T-helper 22 cell (primary cell): ENCODE results near the gene DOCK2.
"Not testable (repeated sequence)": the region's sequence is repeated elsewhere in the genome, so short reads cannot be mapped to it uniquely, and the experiment has no call there.

Experiments used
- DNase-seq: peaks from one replicate; pipeline ENCODE4 v3.0.0-alpha.2; 2020; ENCODE audit warnings: low read depth

The DOCK2 gene

GRCh38 chr5:170056561-170057267 is 419.6 kb downstream of the DOCK2 start:
- DNase-seq, result no peak

- no peak for DNase-seq
Observed at GRCh38 chr5:170057311-170057710, 420.2 kb downstream of the DOCK2 start.

GRCh38 chr5:170059221-170059620 is 422.1 kb downstream of the DOCK2 start:
- DNase-seq, result no peak

- no peak for DNase-seq
Observed at GRCh38 chr5:170067152-170067551, 430.1 kb downstream of the DOCK2 start.

GRCh38 chr5:170067574-170068170 is 430.6 kb downstream of the DOCK2 start:
- no peak for DNase-seq

- DNase-seq, result no peak
Observed at GRCh38 chr5:170069512-170069911, 432.4 kb downstream of the DOCK2 start.

GRCh38 chr5:170070556-170071412 is 433.7 kb downstream of the DOCK2 start:
- DNase-seq, result no peak

- DNase-seq, result no peak
Observed at GRCh38 chr5:170071748-170072147, 434.7 kb downstream of the DOCK2 start.

- no peak for DNase-seq
Observed at GRCh38 chr5:170075696-170076095, 438.6 kb downstream of the DOCK2 start.

GRCh38 chr5:170076211-170076610 is 439.1 kb downstream of the DOCK2 start:
- DNase-seq, result no peak

- no peak for DNase-seq
Observed at GRCh38 chr5:170076739-170077138, 439.7 kb downstream of the DOCK2 start.

- no peak for DNase-seq
Observed at GRCh38 chr5:170077526-170077925, 440.5 kb downstream of the DOCK2 start.

- no peak for DNase-seq
Observed at GRCh38 chr5:170078458-170078857, 441.4 kb downstream of the DOCK2 start.

- no peak for DNase-seq
Observed at GRCh38 chr5:170078931-170079330, 441.9 kb downstream of the DOCK2 start.

GRCh38 chr5:170080217-170080616 is 443.1 kb downstream of the DOCK2 start:
- DNase-seq, result no peak

- no peak for DNase-seq
Observed at GRCh38 chr5:170080786-170081445, 443.8 kb downstream of the DOCK2 start.

- no peak for DNase-seq
Observed at GRCh38 chr5:170081616-170082015, 444.5 kb downstream of the DOCK2 start.

- DNase-seq, result no peak
Observed at GRCh38 chr5:170082701-170083100, 445.6 kb downstream of the DOCK2 start.

- no peak for DNase-seq
Observed at GRCh38 chr5:170087168-170087817, 450.2 kb downstream of the DOCK2 start.

- DNase-seq, result no peak
Observed at GRCh38 chr5:170092455-170093101, 455.5 kb downstream of the DOCK2 start.

- DNase-seq, result not testable (repeated sequence)
Observed at GRCh38 chr5:170094329-170094728, 457.3 kb downstream of the DOCK2 start.
